Loucy (cell line): ENCODE measurements around the gene COL10A1.

ENCODE experiments used
- EZH2phosphoT487 ChIP-seq: fragments of 200-600 bp; IDR thresholded peaks from 2 replicates; pipeline ENCODE4 v1.6.1; 2018; ENCODE audit warnings: antibody characterized with exemption, mild to moderate bottlenecking, moderate library complexity, borderline replicate concordance
- TF ChIP-seq, protein P1 (sequence below): fragments of 200-600 bp; sonication (generic); conservative IDR thresholded peaks from 2 replicates; pipeline ENCODE4 v1.5.1; 2014; ENCODE audit warnings: mild to moderate bottlenecking, antibody characterized with exemption, low read length

DNA sequence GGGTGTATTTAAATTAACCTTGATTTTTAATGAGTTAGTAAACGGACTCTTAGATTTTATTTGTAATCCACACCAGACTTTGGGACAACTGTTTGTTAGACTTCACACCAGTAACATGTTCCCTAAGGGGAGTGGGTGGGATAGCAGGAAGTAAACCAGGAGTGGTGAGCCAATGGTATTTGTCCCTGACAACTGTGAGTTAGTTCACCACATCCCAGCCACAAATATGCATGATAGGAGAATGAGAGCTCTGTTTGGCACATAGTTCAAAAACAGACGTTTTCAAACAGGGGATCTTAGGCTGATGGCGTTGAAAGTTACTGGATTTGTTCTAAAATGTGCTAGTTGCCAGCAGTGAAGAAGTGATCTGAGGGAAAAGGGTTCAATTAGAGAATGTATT lies 18.7 kb upstream of the COL10A1 start:
- TF ChIP-seq, protein P1, sequence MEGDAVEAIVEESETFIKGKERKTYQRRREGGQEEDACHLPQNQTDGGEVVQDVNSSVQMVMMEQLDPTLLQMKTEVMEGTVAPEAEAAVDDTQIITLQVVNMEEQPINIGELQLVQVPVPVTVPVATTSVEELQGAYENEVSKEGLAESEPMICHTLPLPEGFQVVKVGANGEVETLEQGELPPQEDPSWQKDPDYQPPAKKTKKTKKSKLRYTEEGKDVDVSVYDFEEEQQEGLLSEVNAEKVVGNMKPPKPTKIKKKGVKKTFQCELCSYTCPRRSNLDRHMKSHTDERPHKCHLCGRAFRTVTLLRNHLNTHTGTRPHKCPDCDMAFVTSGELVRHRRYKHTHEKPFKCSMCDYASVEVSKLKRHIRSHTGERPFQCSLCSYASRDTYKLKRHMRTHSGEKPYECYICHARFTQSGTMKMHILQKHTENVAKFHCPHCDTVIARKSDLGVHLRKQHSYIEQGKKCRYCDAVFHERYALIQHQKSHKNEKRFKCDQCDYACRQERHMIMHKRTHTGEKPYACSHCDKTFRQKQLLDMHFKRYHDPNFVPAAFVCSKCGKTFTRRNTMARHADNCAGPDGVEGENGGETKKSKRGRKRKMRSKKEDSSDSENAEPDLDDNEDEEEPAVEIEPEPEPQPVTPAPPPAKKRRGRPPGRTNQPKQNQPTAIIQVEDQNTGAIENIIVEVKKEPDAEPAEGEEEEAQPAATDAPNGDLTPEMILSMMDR, result no peak
- TF ChIP-seq EZH2phosphoT487, result no peak
